GM19452 (cell line): ENCODE data around the gene BOD1.
"Not testable (repeated sequence)": the region's sequence is repeated elsewhere in the genome, so short reads cannot be mapped to it uniquely, and the experiment has no call there.

Experiments
- ATAC-seq: cut with Tn5 transposase; IDR thresholded peaks from one replicate; pipeline ENCODE4 v1.9.1; 2021; ENCODE audit not compliant: unreplicated experiment

Gene BOD1

DNA sequence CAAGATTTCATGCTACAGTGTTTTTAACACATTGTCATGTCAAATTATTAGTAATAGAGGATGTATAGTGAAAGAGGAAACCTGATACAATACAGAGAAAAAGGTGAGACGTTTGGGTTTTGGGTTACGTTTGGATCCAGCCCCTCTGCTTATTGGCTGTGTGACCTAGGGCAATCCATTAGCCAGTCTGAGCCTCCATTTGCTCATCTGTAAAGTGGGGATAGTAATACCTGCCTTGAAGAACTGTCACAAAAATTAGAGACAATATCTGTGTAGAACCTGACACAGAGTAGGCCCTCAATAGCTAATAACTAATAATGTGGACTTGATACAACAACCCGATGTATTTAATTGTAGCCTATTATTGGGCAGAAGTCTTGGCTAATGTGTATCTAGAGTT lies 4.3 kb upstream of the BOD1 start:
- ATAC-seq = no peak

DNA sequence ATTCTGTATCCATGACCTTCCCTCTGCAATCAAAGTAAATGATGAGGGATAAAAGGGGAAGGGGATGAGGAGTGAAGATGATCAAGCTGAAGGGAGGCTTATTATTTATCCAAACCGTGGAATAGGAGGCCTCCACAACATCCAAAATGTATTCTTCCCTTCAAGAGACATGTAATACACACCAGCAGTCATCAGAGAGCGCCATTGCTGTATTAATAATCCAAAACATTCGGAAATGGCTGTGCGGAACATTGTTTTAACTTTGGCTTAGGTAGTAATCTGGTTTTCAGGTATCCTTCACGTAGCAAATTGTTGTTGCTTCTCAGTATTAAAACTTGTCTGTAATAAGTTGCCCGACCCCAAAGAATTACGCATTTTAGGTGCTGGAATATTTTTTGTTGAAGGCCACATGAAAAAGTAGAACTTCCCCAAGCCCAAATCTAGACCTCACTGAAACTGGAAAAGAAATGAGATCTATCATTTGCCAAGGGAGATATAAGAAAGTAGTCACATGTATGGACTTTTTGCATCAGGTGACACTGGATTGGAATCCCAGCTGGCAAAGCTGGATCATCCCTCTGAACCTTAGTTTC lies 2.6 kb upstream of the BOD1 start:
- no peak for ATAC-seq

DNA sequence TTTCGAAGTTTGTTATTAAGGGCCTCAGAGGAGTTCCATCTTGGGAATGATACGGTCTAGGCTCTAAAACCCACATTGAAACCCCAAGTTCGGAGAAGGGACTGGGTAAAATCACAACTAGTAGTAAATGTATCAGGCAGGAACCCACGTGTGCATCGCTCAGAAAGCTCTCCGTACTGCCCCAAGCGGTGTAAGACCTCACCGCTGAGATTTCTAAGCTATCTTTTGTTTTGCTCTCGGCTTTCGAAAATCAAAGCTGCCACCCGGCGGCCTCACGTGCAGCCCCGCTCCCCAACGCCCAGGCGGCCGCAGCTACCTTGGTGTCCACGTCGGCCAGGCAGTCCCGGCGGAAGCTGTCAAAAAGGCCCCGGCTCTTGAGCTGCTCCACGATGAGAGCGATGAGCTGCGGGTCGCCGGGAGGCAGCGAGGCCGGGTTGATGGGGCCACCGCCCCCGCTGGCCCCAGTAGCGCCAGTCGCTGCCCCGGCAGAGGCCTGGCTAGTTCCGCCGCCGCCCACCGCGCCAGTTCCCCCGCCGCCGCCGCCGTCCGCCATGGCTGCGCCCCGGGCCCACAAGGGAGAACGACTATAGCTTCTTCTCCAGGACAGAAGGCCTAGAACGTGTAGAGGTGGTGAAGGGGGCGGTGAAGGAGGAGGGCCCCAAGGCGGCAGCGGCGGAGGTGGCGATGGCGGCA lies 420 bp downstream of the BOD1 start:
- ATAC-seq = peak; percentile 51

DNA sequence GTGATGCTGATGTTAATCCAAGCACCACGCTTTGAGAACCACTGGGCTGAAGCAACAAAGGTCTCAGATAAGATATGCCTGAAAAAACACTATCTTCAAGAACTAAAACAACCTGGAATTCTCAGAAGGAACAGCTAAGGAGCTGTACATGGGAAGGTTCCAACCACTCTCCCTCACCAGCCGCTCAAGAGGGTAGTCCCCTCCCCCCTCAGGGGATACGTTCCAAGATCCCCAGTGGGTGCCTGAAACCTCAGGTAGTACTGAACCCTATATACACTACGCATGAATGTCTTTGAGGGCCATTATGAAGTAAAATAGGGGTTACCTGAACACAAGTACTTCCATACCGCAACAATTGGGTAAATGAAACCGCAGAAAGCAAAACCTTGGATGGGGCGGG lies 1.9 kb downstream of the BOD1 start:
- no peak for ATAC-seq

DNA sequence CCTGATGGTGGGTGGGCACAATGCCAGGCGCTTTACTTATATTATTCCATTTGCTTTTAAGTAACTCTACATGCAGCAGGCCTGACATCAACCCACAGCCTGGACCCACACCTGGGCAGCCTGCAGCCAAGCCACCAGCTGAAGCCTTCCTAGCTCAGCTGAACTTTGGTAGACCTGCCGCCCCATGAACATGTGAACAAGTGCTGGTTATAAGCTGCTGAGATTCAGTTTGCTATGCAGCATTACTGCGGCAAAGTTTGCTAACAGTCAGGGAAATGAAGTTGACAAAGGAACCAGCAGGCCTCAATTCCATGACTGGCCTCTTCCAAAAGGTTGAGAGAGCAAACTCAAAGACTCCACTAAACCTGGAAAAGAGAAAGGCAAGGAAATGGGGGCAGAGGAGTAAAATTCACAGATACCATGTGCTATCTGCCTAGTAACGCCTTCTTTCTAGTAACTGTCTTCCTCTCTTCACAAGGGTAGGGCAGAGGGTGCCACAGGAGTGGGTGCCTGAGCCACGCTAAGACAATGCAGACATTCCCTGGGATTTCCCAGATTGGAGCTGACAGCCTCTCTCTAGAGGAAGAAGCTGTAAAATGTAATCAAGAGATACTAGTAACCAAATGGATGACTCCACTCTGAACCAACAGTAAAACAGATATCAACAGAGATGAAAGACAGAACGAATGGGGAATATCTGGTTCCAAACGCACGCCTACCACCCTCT lies 2.9 kb downstream of the BOD1 start:
- ATAC-seq = no peak

DNA sequence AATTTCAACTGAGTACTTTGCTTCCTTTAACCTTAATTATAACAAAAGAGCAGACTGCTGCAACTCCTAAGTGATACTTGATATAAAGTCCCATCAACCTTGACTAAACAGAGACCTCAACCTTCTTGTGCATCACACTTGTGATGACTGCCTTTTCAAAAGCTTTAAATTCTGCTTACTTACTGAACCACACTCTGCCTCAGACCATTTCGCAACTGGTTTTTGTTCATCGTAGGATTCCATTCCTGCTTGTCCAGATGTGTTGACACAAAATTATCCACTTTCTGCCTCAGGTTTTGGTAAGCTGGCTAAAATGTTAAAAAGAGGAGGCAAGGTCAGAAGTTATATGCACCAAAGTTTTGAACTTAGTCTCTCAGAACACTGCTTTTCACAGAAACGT lies 3.5 kb downstream of the BOD1 start:
- ATAC-seq = no peak

DNA sequence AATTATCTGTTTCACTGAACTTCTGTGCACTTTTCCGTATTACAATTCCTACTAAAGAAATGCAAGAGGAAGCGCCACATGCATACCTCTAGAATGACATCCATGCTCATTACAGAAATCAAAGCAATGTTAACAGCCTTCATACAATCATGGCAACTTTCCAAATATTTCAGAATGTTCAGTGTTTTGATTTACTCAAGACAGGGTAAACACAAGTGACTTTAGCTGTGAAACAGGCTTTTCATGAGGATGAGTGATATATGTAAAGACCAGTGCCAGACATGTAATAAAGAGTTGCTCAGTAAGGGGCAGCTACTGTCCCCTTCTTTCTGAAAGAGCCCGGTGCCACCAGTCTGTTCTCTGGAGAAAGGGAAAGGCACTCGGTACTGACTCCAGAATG lies 4.7 kb downstream of the BOD1 start:
- ATAC-seq = no peak

DNA sequence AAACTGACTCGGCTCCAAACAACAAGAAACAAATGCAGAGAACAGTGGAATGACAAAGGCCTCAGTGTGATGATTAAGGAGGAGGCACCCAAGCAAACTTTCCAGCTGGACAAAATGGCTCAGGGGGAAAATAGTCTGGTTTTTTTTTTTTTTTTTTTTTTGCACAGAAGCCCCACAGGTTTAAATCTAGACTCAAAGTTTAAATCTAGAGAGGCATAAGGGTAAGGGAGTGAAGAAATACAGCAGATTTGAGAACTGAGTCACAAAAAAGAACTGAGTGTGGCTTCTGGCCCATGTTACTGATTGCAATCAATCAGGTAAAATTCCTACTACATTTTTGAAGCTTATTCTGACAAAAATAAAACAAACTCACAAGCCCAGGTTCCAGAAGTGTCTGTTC lies 12.3 kb downstream of the BOD1 start:
- ATAC-seq = no peak

DNA sequence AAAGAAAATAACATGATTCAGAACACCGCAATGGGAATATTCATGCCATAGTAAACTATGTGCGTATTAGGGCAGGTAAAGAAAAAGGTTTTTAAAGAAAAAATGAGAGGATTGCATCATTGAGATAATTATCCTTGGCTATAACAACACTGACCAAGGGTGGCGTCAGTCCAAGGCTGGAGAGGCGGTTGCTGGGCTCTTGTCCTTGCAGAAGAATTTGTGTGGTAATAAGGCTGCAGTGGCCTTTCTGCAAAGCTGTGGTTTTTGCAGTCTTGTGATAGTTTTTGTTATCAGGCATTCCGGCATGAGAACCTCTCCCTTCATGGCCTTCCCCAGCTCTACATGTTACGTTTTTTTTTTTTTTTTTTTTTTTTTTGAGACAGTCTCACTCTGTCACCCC lies 14.0 kb downstream of the BOD1 start:
- no peak for ATAC-seq

DNA sequence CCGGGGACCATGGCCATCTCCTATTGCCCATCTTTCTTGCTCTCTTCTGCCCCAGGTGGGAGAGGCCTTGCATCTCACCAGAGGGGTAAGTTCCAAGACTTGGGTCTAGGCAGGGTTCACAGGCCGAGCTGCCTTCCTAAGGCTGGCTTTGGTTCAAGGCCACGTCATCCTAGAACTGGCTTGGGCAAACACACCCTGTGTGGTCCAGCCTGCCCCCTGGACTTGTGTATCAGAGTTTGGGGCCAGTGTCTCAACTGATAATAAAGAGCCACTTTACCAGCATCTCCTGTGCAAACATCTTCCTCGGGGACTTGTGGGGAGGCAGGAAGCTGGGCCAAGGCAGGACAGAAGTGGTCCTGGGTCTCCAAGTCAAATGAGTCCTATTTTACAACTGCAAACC lies 17.8 kb downstream of the BOD1 start:
- ATAC-seq = no peak

DNA sequence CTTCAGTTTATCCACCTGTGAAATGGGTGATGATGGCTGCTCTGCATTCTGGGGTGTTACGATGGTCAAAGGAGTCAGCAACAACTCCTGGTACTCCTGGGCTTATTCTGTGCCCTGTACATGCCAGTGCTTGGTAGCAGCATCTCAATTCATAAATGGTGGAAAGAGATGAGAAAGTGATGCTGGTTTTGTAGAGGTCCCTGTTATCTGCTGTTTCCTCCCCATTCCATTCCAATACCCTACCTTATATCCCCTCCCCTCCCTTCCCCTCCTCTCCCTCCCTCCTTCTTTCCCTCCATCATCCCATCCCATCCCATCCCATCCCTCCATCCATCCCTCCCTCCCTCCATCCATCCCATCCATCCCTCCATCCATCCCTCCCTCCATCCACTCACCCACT lies 19.1 kb downstream of the BOD1 start:
- no peak for ATAC-seq

DNA sequence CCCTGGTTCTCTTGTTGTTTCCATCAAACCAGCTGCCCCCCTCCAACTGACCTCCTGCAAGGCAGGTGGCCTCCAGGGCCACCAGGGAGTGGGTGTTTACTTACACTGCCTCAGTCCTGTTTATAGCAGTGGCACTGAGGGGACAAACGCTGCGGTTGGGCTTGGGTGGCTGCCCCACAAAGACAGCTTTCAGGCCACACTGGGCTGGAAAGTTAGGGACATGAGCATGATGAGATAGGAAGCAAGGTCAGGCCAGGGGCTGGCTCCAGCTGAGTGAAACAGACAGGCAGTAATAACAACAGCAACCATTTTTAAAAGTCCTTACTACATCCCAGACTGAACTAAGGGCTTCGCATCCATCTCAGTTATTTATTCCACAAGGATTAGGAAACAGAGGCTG lies 20.6 kb downstream of the BOD1 start:
- no peak for ATAC-seq

DNA sequence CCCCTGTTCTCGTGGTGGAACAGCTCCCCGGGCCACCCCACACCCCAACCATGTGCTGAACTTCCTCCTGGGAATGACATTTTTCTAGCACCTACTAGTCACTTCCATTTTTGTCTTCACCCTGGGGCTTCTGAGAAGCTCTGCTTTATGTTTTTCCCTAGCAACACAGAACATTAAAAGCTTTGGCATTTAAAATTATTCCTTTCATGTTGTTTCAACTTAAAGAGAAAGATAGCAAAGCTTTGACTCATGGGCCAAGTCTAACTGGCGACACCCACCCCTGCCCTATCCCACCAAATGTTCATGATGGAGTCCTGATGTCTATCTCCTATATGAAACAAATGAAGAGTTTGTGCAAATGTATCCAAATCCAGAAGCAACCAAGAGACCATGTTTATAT lies 22.4 kb downstream of the BOD1 start:
- no peak for ATAC-seq

DNA sequence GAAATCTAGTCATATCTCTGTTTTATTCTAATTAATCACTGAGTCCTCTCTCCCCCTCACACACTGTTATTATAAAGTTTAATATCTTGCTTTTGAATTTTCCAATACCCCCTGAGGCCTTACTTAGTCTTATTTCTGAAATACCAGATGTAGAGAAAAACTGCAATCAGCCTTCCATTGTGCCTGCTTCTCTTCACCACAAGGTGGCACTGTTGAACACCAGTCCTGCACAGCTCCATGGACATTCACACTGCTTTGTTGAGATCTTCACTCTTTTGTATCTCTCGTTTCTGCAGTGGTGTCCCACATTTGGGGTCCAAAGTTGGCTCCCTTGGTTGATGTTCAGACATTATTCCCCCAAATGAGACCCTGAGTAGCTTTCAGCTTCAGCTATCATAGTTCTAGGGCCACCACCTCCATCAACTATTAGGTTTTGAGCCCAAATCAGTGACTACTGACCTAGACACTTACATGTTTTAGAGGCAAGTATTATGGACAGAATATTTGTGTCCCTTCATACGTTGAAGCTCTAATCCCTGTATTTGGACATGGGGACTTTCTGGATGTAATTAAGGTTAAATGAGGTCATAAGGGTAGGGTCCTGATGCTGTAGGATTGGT lies 24.3 kb downstream of the BOD1 start:
- ATAC-seq = no peak

DNA sequence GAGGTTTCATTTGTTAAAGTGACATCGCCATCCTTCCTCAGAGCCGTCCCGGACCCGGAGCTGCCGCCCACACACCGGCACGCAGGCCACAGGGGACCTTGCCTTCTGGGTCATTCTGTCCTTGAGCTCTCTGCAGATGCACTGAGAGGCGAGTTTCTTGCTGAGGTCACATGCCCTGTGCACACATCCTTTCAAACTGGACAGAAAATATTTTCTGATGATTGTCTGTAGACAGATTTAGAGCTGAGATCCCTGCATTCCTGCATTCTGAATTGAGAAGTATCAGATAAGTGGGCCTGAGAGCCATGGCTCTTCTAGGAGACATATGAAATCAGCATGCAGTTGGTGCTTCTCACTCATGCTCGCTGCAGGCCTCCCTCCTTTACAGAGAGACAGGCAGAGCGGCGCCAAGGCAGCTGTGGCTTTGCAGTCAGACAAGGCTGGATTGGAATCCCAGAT lies 25.4 kb downstream of the BOD1 start:
- ATAC-seq = no peak

DNA sequence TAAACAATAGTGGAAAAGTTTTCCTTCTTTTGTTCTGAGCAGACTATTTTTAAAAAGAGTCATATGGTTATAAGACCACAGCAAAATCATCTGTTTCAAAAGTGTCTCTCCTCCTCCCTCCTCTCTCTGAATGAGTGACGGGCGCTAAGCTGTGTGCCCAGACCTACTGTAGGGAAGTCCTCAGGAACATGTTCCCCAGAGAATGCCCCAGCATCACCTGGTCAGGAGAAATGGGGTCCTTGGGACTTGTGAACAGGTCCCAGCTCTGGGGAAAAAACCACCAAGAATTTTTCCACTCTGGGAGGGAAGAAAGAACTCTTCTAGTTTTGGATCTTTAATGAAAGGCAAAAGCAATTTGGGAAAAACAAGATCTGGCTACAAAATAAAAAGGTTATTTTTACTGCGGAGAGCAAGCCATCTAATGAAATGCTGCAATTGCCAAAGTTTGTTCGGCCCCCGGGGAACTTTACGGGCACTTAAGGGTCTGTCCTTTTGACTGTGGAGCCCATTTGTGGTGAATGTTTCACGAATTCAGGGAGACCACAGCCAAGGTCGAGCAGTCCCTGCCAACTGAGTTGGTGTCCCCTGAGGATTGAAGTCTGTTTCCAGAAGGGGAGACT lies 25.9 kb downstream of the BOD1 start:
- ATAC-seq = no peak

DNA sequence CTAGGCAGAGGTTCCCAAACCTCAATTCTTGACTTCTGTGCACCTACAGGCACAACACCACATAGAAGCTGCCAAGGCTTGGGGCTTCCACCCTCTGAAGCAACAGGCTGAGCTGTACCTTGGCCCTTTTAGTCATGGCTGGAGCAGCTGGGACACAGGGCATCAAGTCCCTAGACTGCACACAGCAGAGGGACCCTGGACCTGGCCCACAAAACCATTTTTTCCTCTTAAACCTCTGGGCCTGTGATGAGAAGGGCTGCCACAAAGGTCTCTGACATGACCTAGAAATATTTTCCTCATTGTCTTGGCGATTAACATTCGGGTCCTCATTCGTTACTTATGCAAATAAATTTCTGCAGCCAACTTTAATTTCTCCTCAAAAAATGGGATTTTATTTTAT lies 30.3 kb downstream of the BOD1 start:
- not testable (repeated sequence) for ATAC-seq

DNA sequence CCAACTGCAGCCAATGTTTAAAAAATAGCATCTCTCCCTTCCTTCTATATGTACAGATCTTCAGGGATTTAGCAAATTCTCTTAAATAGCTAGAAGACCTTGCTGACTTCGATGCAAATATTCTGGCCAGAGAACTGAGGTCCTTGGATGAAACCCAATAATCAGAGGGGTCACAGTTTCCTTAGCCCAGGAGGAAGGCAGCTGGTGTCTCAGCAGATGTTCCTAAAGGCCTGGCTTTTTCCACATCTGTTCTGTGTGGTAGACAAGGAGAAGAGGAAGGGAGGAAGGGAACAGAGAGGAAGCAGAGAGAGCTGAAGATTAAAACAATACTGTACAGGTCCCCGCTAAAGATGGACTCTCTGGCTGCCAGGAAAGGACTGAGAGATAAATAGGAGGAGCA lies 33.1 kb downstream of the BOD1 start:
- no peak for ATAC-seq

DNA sequence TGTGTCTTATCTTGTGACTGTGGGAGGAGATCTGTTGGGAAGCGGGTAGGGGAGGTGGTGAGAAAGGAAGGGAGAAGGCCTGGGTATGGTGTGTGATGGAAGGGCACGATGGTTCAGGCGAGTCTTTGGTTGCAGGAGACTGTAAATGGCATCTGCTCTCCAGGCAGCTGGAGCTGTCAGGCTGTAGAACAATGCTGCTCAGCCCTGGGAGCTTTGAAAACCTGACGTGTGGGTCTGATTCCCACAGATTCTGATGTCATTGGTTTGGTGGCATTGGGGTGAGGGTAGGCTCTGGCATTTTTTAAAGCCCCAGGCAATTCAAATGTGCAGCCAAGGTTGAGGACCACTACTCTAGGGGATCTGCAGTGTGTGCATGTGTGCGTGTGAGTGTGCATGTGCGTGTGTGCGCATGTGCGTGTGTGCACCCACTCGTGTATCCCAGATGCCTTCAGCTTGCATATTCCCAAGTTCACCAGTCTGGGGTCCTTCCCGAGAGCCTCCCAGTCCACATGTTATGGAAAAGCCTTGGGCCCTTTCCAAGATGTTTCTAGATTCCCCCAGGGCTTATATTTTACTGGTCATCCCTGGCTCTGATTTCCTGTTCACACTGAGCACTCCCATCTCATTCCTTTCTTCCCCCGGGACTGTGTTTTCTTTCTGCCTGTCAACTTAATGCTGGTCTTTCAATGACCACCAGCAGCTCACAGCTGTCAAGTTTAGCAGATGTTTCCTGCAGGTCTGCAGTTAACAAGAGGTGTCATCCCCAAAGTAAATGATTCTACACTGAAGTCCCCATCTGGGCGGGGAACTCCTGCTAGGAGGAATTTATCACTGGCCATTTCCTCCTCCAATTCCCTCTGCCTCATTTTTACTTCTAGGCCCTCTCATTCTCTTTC lies 34.0 kb downstream of the BOD1 start:
- no peak for ATAC-seq

DNA sequence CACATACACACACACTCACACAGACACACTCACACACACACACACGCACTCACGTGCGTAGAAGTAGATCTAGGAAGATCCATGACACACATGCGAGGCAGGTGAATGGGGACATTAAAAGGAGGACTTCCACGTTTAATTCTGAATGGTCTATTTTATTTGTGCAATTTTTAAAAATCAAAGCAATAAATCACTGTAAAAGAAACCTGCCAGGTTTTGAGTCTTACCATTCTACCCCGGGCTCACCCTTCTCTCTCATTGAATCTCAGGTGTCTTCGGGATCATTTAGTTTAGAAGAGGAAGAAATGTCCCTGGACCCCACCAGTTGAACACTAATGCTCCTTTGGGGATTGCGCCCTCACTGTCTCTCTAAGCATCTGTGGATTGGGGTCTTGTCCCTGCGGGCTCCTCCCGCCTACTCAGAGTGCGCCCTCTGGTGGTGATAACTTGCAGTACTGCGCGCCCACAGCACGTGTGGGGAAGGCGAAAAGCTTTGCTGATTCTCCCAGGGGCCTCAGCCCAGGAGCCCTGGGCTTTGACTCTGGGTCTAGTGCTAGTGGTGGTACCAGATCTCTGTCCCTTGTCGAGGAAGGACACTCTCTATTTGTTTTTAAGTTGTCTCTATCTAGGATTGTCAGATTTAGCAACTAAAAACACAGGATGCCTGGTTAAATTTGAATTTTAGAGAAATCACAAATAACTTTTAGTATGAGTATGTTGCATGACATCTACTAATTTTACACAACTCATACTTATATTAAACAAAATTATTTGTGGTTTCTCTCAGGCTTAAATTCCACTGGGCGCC lies 34.8 kb downstream of the BOD1 start:
- no peak for ATAC-seq
